ENCODE data around the gene FOXA1.

FOXA1 gene

GRCh38 chr14:37553935-37554550 lies 41.0 kb downstream of the FOXA1 start:
- TF ChIP-seq TAF1 (IDR thresholded peaks at IDR 0.05; ENCODE audit: borderline replicate concordance, insufficient read depth, low read length) (no peak), POLR2AphosphoS5 (IDR thresholded peaks at IDR 0.05; ENCODE audit: low read depth, low read length) (no peak), FOXP2 (optimal IDR thresholded peaks at IDR 0.05; ENCODE audit: borderline replicate concordance, extremely low read depth, extremely low read length, insufficient read depth) (no peak), SIN3A (IDR thresholded peaks at IDR 0.05; ENCODE audit: borderline replicate concordance, insufficient read depth, low read length) (no peak)
- TF ChIP-seq, protein P1, sequence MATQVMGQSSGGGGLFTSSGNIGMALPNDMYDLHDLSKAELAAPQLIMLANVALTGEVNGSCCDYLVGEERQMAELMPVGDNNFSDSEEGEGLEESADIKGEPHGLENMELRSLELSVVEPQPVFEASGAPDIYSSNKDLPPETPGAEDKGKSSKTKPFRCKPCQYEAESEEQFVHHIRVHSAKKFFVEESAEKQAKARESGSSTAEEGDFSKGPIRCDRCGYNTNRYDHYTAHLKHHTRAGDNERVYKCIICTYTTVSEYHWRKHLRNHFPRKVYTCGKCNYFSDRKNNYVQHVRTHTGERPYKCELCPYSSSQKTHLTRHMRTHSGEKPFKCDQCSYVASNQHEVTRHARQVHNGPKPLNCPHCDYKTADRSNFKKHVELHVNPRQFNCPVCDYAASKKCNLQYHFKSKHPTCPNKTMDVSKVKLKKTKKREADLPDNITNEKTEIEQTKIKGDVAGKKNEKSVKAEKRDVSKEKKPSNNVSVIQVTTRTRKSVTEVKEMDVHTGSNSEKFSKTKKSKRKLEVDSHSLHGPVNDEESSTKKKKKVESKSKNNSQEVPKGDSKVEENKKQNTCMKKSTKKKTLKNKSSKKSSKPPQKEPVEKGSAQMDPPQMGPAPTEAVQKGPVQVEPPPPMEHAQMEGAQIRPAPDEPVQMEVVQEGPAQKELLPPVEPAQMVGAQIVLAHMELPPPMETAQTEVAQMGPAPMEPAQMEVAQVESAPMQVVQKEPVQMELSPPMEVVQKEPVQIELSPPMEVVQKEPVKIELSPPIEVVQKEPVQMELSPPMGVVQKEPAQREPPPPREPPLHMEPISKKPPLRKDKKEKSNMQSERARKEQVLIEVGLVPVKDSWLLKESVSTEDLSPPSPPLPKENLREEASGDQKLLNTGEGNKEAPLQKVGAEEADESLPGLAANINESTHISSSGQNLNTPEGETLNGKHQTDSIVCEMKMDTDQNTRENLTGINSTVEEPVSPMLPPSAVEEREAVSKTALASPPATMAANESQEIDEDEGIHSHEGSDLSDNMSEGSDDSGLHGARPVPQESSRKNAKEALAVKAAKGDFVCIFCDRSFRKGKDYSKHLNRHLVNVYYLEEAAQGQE (IDR thresholded peaks at IDR 0.05; ENCODE audit: insufficient read depth in 1 of 2, low read depth in 2 of 2, low read length in 2 of 2), result no peak

DNA sequence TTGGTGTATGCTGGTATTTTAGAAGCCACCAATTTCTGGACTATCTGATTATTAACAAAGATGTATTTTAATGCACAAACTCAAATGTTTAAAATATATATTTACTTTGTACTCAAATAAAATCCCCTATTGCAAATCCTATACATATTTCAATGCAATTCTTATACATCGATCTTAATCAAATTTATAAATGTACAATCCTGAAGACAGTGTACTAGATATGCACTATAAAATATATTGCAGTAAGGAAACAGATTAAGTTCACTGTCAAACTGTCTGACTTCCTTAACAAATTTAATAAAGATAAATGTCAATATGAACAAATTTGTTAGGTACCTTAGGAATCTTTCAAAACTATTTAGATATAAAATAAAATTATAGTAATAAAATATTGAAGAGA lies 43.9 kb downstream of the FOXA1 start:
- TF ChIP-seq POLR2AphosphoS5 (IDR thresholded peaks at IDR 0.05; ENCODE audit: low read depth, low read length) (no peak), TAF1 (IDR thresholded peaks at IDR 0.05; ENCODE audit: borderline replicate concordance, insufficient read depth, low read length) (no peak), FOXP2 (optimal IDR thresholded peaks at IDR 0.05; ENCODE audit: borderline replicate concordance, extremely low read depth, extremely low read length, insufficient read depth) (no peak), SIN3A (IDR thresholded peaks at IDR 0.05; ENCODE audit: borderline replicate concordance, insufficient read depth, low read length) (no peak)
- TF ChIP-seq, protein P1 (IDR thresholded peaks at IDR 0.05; ENCODE audit: insufficient read depth in 1 of 2, low read depth in 2 of 2, low read length in 2 of 2), result no peak

- TF ChIP-seq TAF1 (IDR thresholded peaks at IDR 0.05; ENCODE audit: borderline replicate concordance, insufficient read depth, low read length) (no peak), POLR2AphosphoS5 (IDR thresholded peaks at IDR 0.05; ENCODE audit: low read depth, low read length) (no peak), FOXP2 (optimal IDR thresholded peaks at IDR 0.05; ENCODE audit: borderline replicate concordance, extremely low read depth, extremely low read length, insufficient read depth) (no peak), SIN3A (IDR thresholded peaks at IDR 0.05; ENCODE audit: borderline replicate concordance, insufficient read depth, low read length) (no peak)
- TF ChIP-seq, protein P1 (IDR thresholded peaks at IDR 0.05; ENCODE audit: insufficient read depth in 1 of 2, low read depth in 2 of 2, low read length in 2 of 2), result no peak
Measured at GRCh38 chr14:37550511-37550910, 44.5 kb downstream of the FOXA1 start.

- no peak for TF ChIP-seq POLR2AphosphoS5 (IDR thresholded peaks at IDR 0.05; ENCODE audit: low read depth, low read length)
- no peak for TF ChIP-seq TAF1 (IDR thresholded peaks at IDR 0.05; ENCODE audit: borderline replicate concordance, insufficient read depth, low read length)
- no peak for TF ChIP-seq FOXP2 (optimal IDR thresholded peaks at IDR 0.05; ENCODE audit: borderline replicate concordance, extremely low read depth, extremely low read length, insufficient read depth)
- no peak for TF ChIP-seq SIN3A (IDR thresholded peaks at IDR 0.05; ENCODE audit: borderline replicate concordance, insufficient read depth, low read length)
- TF ChIP-seq, protein P1 (IDR thresholded peaks at IDR 0.05; ENCODE audit: insufficient read depth in 1 of 2, low read depth in 2 of 2, low read length in 2 of 2), result no peak
Measured at GRCh38 chr14:37546621-37547447, 48.2 kb downstream of the FOXA1 start.
